K562 (cell line): ENCODE measurements around the gene PPP1R10. TPM values are rescaled to one million over a fixed set of nuclear protein-coding genes. Genes with fewer than 3 reads are reported as not detected.
A peak's percentile ranks its signal among the peaks of the same experiment; 100 is the strongest.

Source experiments
- ATAC-seq: fragments of 200-7000 bp; cut with Tn5 transposase; 3 replicates; pipeline ENCODE4 v1.9.1; 2020; ENCODE audit warnings: moderate library complexity
- BruUV-seq: library from RNA; stranded (reverse); fragments of 400-500 nt; replicated peaks from 2 replicates; lab custom pipeline; 2021; lab: Mats Ljungman, UMichigan
- CTCF ChIA-PET: fragments of 300-600 bp; formaldehyde crosslinking; extraction: SDS; loops from one replicate; lab custom pipeline; 2021; ENCODE audit warnings: low intra/inter-chr PET ratio; lab: Yijun Ruan, JAX
- POLR2A ChIA-PET: fragments of 300-600, 350-650 bp; sonication (Branson Sonifier 250); formaldehyde crosslinking; extraction: SDS; loops from one replicate; lab custom pipeline; 2021; ENCODE audit warnings: antibody characterized with exemption, inconsistent platforms; lab: Yijun Ruan, JAX
- DNase-seq, 4 experiments: peaks; one replicate each; pipeline versions ENCODE4 v3.0.0 to v3.0.0-alpha.2; 2011 to 2018; ENCODE audit warnings: low spot score in 3 of 4, mixed read lengths in 3 of 4; ENCODE audit errors: extremely low read depth in 1 of 4
- FAIRE-seq: peaks from 2 replicates; lab custom pipeline; 2011; peaks lifted over from hg19 to GRCh38; lab: Jason Lieb, UNC
- H2AFZ ChIP-seq: 2 replicates; pipeline ENCODE4 v1.6.0; 2011; ENCODE audit warnings: low read depth, low read length, control low read depth, inconsistent platforms
- H3K27ac ChIP-seq: fragments of 200-600 bp; 3 replicates; pipeline ENCODE4 v1.8.0; 2011; ENCODE audit warnings: low read depth, mild to moderate bottlenecking, control low read depth, inconsistent platforms, low read length, moderate library complexity, mixed read lengths; ENCODE audit errors: extremely low read depth
- H3K27me3 ChIP-seq, 2 experiments: fragments of 300-600 bp in 1 of 2; 2 replicates in 1 of 2; 3 replicates in 1 of 2; pipeline versions ENCODE4 v1.6.0 to v1.8.0; 2011; ENCODE audit warnings: inconsistent platforms in 2 of 2, low read length in 2 of 2, mild to moderate bottlenecking in 1 of 2, mixed read lengths in 1 of 2, moderate library complexity in 1 of 2; ENCODE audit not compliant: control insufficient read depth in 2 of 2, insufficient read depth in 2 of 2
- H3K36me3 ChIP-seq: fragments of 300-600 bp; 3 replicates; pipeline ENCODE4 v1.8.0; 2011; ENCODE audit warnings: mild to moderate bottlenecking, low read length, inconsistent platforms; ENCODE audit not compliant: control insufficient read depth, insufficient read depth
- H3K4me1 ChIP-seq, 2 experiments: fragments of 200-600 bp in 1 of 2; replicated peaks in 1 of 2; 2 replicates in 1 of 2; 3 replicates in 1 of 2; pipeline versions ENCODE4 v1.5.1 to v1.8.0; 2011; ENCODE audit warnings: inconsistent platforms in 2 of 2, low read length in 2 of 2, mild to moderate bottlenecking in 1 of 2, mixed read lengths in 1 of 2, moderate library complexity in 1 of 2; ENCODE audit not compliant: control insufficient read depth in 2 of 2, insufficient read depth in 2 of 2
- H3K4me2 ChIP-seq: 2 replicates; pipeline ENCODE4 v1.6.1; 2011; ENCODE audit warnings: low read length, control low read depth, inconsistent platforms, mixed read lengths; ENCODE audit not compliant: insufficient read depth
- H3K4me3 ChIP-seq: fragments of 200-600 bp; sonication (generic), shearing (Covaris generic); 2 replicates; pipeline ENCODE4 v1.5.1; 2016; ENCODE audit warnings: control low read depth, inconsistent platforms
- H3K79me2 ChIP-seq: fragments of 200-600 bp; 3 replicates; pipeline ENCODE4 v1.8.0; 2011; ENCODE audit warnings: low read length, inconsistent platforms; ENCODE audit not compliant: control insufficient read depth, insufficient read depth
- H3K9ac ChIP-seq, 2 experiments: 2 replicates each; pipeline versions ENCODE4 v1.6.0 to v1.6.1; 2011; ENCODE audit warnings: low read depth in 2 of 2, low read length in 2 of 2, control low read depth in 1 of 2, inconsistent platforms in 1 of 2, mild to moderate bottlenecking in 1 of 2, mixed read lengths in 1 of 2; ENCODE audit not compliant: insufficient read depth in 1 of 2
- H3K9me1 ChIP-seq: one replicate; pipeline ENCODE4 v1.6.0; 2011; ENCODE audit warnings: inconsistent platforms, mild to moderate bottlenecking, low read length, moderate library complexity; ENCODE audit not compliant: control insufficient read depth, insufficient read depth
- H3K9me3 ChIP-seq: replicated peaks from 2 replicates; pipeline ENCODE4 v1.5.1; 2011; ENCODE audit warnings: low read depth, low read length, inconsistent platforms; ENCODE audit not compliant: control insufficient read depth, insufficient read depth
- H4K20me1 ChIP-seq: replicated peaks from 2 replicates; pipeline ENCODE4 v1.6.1; 2011; ENCODE audit warnings: low read length, inconsistent platforms, mixed read lengths; ENCODE audit not compliant: control insufficient read depth, insufficient read depth
- EGR1 ChIP-seq: fragments of 450-650 bp; conservative IDR thresholded peaks from 2 replicates; pipeline ENCODE4 v1.6.1; 2017; ENCODE audit warnings: mild to moderate bottlenecking
- TRIM24 ChIP-seq, 2 experiments: fragments of 450-650 bp; IDR thresholded peaks; 2 replicates each; pipeline ENCODE4 v1.6.1; 2016
- WGBS: fragments of 100-300 bp; shearing (Covaris generic); methylation state at CpG from one replicate; pipeline ENCODE4 v1.1.6; 2016; ENCODE audit warnings: low coverage, mixed read lengths; ENCODE audit not compliant: insufficient coverage; ENCODE audit errors: missing lambda C conversion rate; 5-methylcytosine and 5-hydroxymethylcytosine counted together
- in situ Hi-C: fragments of 300-500 bp; cut with MboI; formaldehyde crosslinking; loops from 4 replicates; pipeline ENCODE4 v1.15.0; 2018; ENCODE audit warnings: inconsistent platforms, mixed read lengths
- intact Hi-C: fragments of 100-400 bp; cut with micrococcal nuclease; formaldehyde crosslinking; loops from 2 replicates; pipeline ENCODE4 v1.14.2; 2022
- polyA plus RNA-seq, 8 experiments: library from polyadenylated mRNA; depleted of rRNA in 4 of 8; stranded (reverse) in 5 of 8; unstranded in 3 of 8; fragments of >200 nt; fragmentation: Nextera tagmentation in 2 of 8; fragmentation: Illumina TruSeq in 1 of 8; extraction: Ambion mirVana in 2 of 8; extraction: Trizol in 1 of 8; gene quantifications; 2 replicates each; pipeline versions ENCODE4 v1.2.1 to v1.2.3, GENCODE V29; 2011 to 2014; ENCODE audit warnings: inconsistent platforms in 1 of 8, missing spikeins in 1 of 8
- total RNA-seq, 7 experiments: library from RNA; depleted of rRNA in 6 of 7; stranded (reverse); fragments of >200 nt in 6 of 7; fragmentation: Illumina TruSeq in 2 of 7; extraction: Trizol in 2 of 7; gene quantifications; 2 replicates each; pipeline versions ENCODE4 v1.2.1 to v1.2.3, GENCODE V29; 2011 to 2021; ENCODE audit warnings: low replicate concordance in 1 of 7
- TF ChIP-seq, protein P1 (sequence below): fragments of 250-450 bp; sonication (Bioruptor Pico); IDR thresholded peaks from 2 replicates; pipeline ENCODE4 v1.5.0; 2020; ENCODE audit warnings: mild to moderate bottlenecking

Gene PPP1R10
- total and polyA plus RNA-seq, 9 of the 15 experiments (the other 6 are each of a cell fraction or from before 2014, with no cell fraction given) = 14.1 to 65.5 (median 32.6) TPM

DNA sequence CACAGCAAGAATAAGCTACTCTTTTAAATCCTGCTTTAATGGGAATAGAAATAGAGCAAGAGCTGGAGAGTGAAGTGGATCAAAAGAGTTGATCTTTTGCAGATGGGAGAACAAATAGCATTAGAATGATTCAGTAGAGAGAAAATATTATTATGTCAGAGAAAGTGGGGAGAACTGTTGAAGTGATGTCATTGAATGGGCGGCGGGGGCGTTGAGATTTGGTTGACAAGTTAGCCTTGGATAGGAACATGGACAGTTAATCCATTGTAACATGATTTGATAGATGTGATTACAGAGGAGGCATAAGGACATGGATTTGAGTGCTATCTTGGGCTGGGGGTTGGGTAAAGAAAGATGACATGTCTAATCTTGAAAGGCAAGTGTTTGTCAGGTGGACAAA is 18.8 kb upstream of the PPP1R10 start:
- Histone ChIP-seq H3K79me2 (no peaks in the 10 kb centered on the region), H3K9ac (no peak overlapping the region), H4K20me1 (no peaks in the 10 kb centered on the region), H3K4me2 (no peak overlapping the region), H3K4me1 (peaks cover 0 to 9% of the 10 kb centered on the region in 2 experiments; a peak in 2 of 5 replicates), H3K9me3 (no peaks in the 10 kb centered on the region), H3K36me3 (peaks cover 9% of the 10 kb centered on the region; the same call in 2 of the 3 replicates), H3K27me3 (no peaks in the 10 kb centered on the region), H2AFZ (no peak overlapping the region), H3K27ac (no peak overlapping the region), H3K4me3 (no peak overlapping the region), H3K9me1 (no peaks in the 10 kb centered on the region)
- ATAC-seq (no peak), FAIRE-seq (no peak), DNase-seq (no peak)
- intact Hi-C loops (no loop called here), in situ Hi-C loops (no loop called here)
- no TSS peak for BruUV-seq
- CTCF ChIA-PET = no interaction called here
- 92% methylated on average over 3 of the region's 3 CpGs for WGBS
- POLR2A ChIA-PET = interaction anchor here (1.2 to 2.3 kb wide), 2 partner anchors 11 to 20 kb away, joined by 4 to 7 read pairs; partner anchors contain the start of gene C6orf136
- peak; percentile 42; the same call in 1 of the 2 replicates for TF ChIP-seq EGR1
- TF ChIP-seq TRIM24 (IDR thresholded peaks at IDR 0.05) = 0 out of 4 replicates have a peak, but pooled peaks of 1 of the 2 experiments have one; percentile 19
- TF ChIP-seq, protein P1, sequence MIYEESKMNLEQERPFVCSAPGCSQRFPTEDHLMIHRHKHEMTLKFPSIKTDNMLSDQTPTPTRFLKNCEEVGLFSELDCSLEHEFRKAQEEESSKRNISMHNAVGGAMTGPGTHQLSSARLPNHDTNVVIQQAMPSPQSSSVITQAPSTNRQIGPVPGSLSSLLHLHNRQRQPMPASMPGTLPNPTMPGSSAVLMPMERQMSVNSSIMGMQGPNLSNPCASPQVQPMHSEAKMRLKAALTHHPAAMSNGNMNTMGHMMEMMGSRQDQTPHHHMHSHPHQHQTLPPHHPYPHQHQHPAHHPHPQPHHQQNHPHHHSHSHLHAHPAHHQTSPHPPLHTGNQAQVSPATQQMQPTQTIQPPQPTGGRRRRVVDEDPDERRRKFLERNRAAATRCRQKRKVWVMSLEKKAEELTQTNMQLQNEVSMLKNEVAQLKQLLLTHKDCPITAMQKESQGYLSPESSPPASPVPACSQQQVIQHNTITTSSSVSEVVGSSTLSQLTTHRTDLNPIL (CRISPR knock-in tag) = no peak
